ENCODE results near the gene THBS4. TPM values are rescaled to one million over a fixed set of nuclear protein-coding genes. Genes with fewer than 3 reads are reported as not detected.
A peak's percentile ranks its signal among the peaks of the same experiment; 100 is the strongest.

Gene THBS4
- under 1 TPM in 1 of 2 experiments, not detected in 1; 0.52 TPM for total RNA-seq
- under 1 TPM in 1 of 3 donors, not detected in 2; 0.68 TPM for polyA plus RNA-seq
- 0.37 to 1.2 (median 0.54) reads per million in 6 experiments for total RNA-seq

DNA sequence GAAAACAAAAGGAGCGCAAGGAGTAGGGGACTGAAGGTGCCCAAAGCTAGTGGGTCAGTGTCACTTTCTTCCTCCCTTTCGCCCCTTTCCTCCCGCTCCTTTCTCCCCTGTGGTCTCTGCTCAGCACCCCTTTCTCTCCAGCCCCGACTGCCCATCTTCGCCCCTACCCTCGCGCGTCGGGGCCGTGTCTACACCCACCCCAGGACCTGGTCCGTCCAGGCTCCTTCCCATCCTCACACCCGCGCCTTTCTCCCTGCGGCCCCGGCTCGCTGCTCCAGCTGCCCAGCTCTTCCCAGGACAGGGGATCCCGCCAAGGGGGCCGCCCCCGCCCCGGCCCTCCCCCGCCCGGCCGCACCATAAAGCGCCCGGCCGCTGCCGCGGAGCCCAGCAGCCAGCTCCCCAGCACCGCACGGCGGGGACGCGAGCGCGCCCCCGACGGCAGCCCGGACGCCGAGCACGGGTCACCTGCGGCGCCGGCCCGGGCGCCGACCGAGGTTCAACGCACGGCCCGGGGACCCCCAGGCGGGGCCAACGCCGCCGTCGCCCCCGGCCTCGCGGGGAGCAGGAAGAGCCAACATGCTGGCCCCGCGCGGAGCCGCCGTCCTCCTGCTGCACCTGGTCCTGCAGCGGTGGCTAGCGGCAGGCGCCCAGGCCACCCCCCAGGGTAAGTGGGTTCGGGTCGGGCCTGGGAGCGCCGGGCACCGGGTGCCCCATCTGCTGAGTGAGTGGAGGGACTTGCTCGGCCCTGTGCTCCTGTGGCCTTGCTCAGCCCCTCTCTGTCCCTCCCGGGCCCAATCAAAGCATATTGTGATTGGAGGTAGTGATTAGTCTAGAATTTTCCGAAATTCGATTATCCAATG is at the start of gene THBS4:
THBS4 (plus strand) TSS at position 387 of the 860 bp plus-strand sequence; CDS start at position 577, 190 bp downstream.
- Mint-ChIP-seq H3K36me3 (peaks cover 0 to 6% (median 4%) of the 10 kb centered on the region in 3 donors), H3K27me3 (peaks cover 30 to 64% (median 53%) of the 10 kb centered on the region in 5 donors), H3K27ac (no peak within 1 kb of the TSS), H3K4me3 (peak within 1 kb of the TSS; percentile 50 to 84 (median 67)), H3K9me3 (no peaks in the 10 kb centered on the region), H3K4me1 (peaks cover 5 to 20% (median 14%) of the 10 kb centered on the region in 4 donors)
- peak in 2 of 10 donors; percentile 9 to 15 for DNase-seq
- POLR2A ChIA-PET, result no interaction called here
- peak; percentile 51 to 65 for ATAC-seq

DNA sequence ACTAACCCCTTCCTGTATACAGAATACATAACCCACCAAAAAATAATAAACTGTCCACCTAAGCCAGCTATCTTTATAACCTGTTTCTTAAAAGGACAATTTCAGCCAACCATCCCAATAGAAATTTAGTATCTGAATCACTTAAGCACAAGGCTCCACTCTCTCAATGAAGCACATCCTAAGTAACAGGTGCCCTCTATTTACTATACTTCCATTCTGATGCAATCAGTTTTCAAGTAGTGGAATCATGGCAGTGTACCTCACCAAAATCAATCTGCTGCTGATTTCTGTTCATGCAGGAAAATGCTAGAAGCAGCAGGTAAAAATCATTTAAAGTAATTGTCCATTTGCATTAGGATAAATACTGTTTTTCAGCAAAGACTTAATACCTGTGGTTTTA is 48.9 kb upstream of the THBS4 start:
- no peaks in the 10 kb centered on the region for H3K27me3 Mint-ChIP-seq
- POLR2A ChIA-PET, result no interaction called here
- DNase-seq, result no peak
- ATAC-seq, result no peak
- peaks cover 11 to 43% (median 39%) of the 10 kb centered on the region in 4 donors for H3K4me1 Mint-ChIP-seq
- H3K36me3 Mint-ChIP-seq, result peaks cover 3 to 73% (median 30%) of the 10 kb centered on the region in 3 donors
- H3K27ac Mint-ChIP-seq, result peak overlapping the region in 4 of 10 donors; percentile 17 to 71 (median 46)
- no peaks in the 10 kb centered on the region for H3K9me3 Mint-ChIP-seq
- H3K4me3 Mint-ChIP-seq, result no peak overlapping the region

DNA sequence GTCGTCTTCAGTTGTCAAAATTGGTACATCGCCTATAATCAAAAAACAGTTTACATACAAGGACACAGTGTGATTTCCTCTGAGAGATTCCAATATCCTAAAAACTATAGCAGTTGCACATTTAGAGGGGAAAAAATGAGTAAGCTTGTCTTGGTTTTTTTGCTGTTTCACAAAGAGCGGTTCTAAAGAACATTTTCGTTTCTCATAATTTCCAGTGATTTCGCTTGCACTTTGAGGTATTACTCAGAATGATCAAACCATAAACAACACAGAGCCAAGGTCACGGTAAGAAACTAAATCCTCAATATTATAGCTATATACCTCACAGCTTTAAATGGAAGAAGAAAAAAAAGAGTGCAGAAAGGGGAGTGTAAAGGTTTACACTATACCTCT is 44.9 kb upstream of the THBS4 start:
- peaks cover 0 to 8% (median 3%) of the 10 kb centered on the region in 5 donors for H3K27me3 Mint-ChIP-seq
- peaks cover 10 to 33% (median 27%) of the 10 kb centered on the region in 4 donors for H3K4me1 Mint-ChIP-seq
- DNase-seq, result no peak
- H3K36me3 Mint-ChIP-seq, result peaks cover 8 to 42% (median 18%) of the 10 kb centered on the region in 3 donors
- peak overlapping the region; percentile 79 to 97 (median 94) for H3K27ac Mint-ChIP-seq
- H3K9me3 Mint-ChIP-seq, result no peaks in the 10 kb centered on the region
- POLR2A ChIA-PET, result interaction anchor here (1.9 to 2.6 kb wide), 2 partner anchors 8 to 10 kb away, joined by 5 to 30 read pairs; no protein-coding TSS in a partner anchor
- ATAC-seq, result peak in 1 of 2 donors; percentile 18
- H3K4me3 Mint-ChIP-seq, result peak overlapping the region; percentile 82 to 94 (median 90)

DNA sequence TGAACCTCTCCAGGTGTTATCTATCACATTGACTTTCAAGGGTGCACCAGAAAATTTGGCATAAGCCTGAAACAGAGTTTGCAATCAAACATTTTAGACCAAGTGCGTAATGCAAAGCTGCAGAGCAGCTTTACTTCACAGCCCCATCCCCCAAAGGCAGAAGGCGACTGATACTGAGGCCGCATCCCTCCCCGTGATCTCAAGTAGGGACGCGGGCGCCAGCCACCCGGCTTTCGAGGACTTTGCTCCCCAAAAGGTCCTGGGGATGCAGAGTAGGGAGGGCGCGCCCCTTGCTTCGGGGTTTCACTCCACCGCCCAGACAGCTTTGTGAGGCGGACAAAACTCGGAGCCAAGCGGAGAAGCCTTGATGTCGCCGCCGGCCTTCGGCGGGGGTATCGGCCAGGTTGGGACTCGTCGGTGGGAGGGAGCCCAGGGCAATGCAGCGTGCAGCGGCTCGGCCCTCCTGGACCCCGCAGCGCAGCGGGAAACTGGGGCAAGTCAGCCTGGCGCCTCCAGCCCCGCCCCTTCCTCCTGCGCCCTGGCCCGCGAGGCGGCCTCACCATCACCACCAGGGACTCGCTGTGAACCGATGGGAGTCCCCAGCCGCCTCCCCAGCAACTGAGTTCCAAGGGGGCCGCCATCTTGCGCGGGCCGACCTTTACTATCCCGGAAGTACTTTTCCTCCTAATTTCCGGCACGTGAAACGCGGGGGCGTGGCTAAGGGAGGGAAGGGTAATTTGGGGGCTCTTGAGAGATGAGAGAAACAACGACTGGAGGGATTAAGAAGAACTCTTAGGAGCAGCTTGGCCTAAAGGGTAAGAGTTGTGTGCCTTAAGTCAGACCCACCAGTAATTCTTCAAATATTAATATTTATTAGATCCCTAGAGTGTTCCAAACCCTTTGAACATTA is 44.3 kb upstream of the THBS4 start, which contains the start of gene MTX3:
MTX3 (minus strand) TSS at position 665 of the 910 bp plus-strand sequence; CDS start at position 641, 24 bp downstream.
- DNase-seq (peak; percentile 74 to 93 (median 84)), ATAC-seq (peak; percentile 97)
- POLR2A ChIA-PET, result interaction anchor here (1.9 to 2.6 kb wide), 2 partner anchors 9 to 11 kb away, joined by 5 to 30 read pairs; no protein-coding TSS in a partner anchor
- Mint-ChIP-seq H3K36me3 (peaks cover 10 to 36% (median 16%) of the 10 kb centered on the region in 3 donors), H3K27me3 (peaks cover 0 to 11% (median 6%) of the 10 kb centered on the region in 5 donors), H3K4me3 (peak within 1 kb of the TSS; percentile 82 to 94 (median 90)), H3K4me1 (peaks cover 10 to 32% (median 27%) of the 10 kb centered on the region in 4 donors), H3K9me3 (no peaks in the 10 kb centered on the region), H3K27ac (peak within 1 kb of the TSS; percentile 79 to 97 (median 94))

DNA sequence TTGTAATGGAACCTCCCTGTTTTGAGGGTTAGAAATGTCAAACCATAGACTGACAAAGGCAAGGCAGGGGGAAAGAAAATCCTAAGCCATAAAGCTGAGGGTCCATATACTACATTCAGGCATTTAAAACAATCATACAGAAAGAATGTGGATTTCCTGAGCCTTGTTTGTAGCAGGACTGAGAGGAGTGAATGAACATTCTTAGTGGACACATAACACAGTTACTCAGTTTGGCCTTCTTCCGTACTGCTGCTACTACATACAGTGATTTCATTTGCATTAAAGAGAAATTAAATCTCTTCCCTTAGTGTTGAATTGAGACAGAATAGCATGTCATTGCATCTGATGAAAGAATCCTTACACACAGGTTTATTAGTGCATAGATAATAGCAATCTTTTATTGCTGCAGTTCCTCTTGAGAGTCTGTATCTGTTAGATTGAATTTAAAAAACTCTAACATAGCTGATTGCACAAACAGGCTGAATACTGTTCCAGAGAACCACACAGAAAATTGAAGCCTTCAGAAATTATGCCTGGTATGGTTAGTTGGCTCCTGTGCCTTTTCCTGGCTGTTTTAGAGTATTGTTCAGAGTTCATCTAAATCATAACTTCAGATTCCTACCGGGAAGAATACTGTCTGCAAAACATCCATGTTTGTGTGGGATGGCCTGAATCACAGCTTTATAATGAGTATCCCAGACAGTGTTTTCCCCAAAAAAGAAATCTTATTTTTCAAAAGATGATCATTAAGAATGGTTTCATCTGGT is 42.1 kb upstream of the THBS4 start:
- H3K4me3 Mint-ChIP-seq, result peak overlapping the region in 1 of 10 donors; percentile 10
- POLR2A ChIA-PET, result interaction anchor here (0.7 kb wide), 1 partner anchor 8 kb away, joined by 3 read pairs; no protein-coding TSS in a partner anchor
- peaks cover 0 to 11% (median 6%) of the 10 kb centered on the region in 5 donors for H3K27me3 Mint-ChIP-seq
- no peaks in the 10 kb centered on the region for H3K9me3 Mint-ChIP-seq
- no peak for DNase-seq
- H3K27ac Mint-ChIP-seq, result peak overlapping the region in 1 of 10 donors; percentile 96
- H3K4me1 Mint-ChIP-seq, result peaks cover 9 to 32% (median 19%) of the 10 kb centered on the region in 4 donors
- H3K36me3 Mint-ChIP-seq, result peaks cover 7 to 19% (median 10%) of the 10 kb centered on the region in 3 donors
- no peak for ATAC-seq

DNA sequence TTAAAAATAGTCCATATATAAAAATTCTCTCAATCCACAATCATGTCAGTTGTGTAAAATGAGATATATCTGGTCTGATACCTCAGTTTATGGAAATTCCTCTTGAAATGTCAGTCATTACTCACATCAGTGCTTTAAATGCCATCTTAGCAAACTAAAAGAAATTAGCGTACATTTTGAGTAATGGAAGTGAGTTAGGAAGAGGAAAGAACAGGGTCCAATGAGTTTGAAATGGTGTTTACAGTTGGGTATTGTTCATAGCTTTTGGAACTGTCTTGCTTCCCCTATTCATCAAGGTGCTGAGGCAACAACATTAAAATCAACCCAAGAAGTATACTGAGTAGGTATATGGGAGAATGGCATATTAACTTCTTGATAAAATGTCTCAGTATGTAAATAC is 35.4 kb upstream of the THBS4 start:
- ATAC-seq, result no peak

DNA sequence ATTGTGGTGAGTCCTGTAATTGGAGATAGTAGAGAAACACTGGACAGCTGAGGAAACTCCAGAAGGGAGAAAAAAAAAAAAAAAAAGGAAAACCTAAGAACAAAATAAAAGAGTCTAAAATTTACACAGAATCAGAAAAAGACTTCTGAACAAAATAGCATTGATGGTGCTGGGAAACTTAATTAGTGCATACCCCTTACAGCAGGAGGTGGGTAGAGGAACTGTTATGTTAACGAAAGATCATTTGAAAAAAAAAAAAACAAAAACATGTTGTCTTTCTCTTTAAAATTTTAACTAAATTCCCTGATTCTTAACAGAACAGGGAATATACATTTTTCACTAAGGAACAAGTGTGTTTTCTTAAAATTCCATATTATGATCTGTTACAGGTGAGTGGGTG is 32.5 kb upstream of the THBS4 start:
- no peak overlapping the region for H3K27ac Mint-ChIP-seq
- POLR2A ChIA-PET, result no interaction called here
- ATAC-seq, result no peak

More for the DNA sequence above, 35.4 kb upstream of the THBS4 start:
- Mint-ChIP-seq H3K27ac (no peak overlapping the region), H3K4me1 (no peaks in the 10 kb centered on the region), H3K9me3 (no peaks in the 10 kb centered on the region), H3K4me3 (no peak overlapping the region), H3K36me3 (peaks cover 17 to 20% (median 19%) of the 10 kb centered on the region in 3 donors), H3K27me3 (peaks cover 0 to 10% (median 6%) of the 10 kb centered on the region in 5 donors)
- no peak for DNase-seq
- POLR2A ChIA-PET, result no interaction called here

DNA sequence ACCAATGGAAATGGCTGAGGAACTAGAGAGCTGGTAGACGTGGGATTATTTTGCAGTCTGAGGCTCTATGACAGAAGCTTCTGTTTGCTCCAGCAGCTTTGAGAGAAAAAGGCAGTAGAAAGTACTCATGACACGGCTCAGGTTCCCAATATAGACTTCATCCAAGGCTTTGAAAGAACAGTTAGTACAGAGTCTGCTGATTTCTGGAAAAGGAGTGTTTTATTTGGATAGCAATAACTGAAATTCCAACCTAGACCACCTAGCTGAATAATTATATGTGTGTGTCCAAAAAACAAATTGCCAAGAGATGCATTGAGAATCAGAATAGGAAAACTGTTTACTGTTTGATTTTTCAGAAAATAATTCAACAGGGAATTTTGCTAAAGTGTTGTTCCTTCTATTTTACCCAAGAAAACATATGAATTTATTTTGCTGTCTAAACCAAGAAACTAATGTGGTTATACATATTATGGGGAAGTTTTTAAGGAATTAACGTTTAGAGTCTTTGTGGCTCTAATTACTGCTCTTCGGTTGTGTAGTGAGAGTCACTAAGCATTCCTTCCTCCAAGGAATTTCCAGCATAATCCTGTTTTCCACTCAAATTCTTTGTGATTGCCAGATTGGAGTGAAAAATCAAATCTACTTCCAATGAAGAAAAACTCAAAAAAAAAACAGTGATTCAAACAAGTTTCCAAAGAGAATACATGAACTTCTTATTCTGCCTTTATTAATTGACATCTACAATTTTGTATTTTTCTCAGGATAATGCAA is 26.0 kb upstream of the THBS4 start:
- H3K36me3 Mint-ChIP-seq, result peaks cover 0 to 15% (median 13%) of the 10 kb centered on the region in 3 donors
- DNase-seq (no peak), ATAC-seq (no peak)
- no peaks in the 10 kb centered on the region for H3K4me1 Mint-ChIP-seq
- H3K9me3 Mint-ChIP-seq, result peaks cover 0 to 1% (median 0%) of the 10 kb centered on the region in 9 donors
- H3K27me3 Mint-ChIP-seq, result no peaks in the 10 kb centered on the region
- H3K4me3 Mint-ChIP-seq, result no peak overlapping the region
- no peak overlapping the region for H3K27ac Mint-ChIP-seq
- POLR2A ChIA-PET, result no interaction called here

More for the DNA sequence above, 32.5 kb upstream of the THBS4 start:
- no peak for DNase-seq
- H3K4me1 Mint-ChIP-seq, result no peaks in the 10 kb centered on the region
- H3K4me3 Mint-ChIP-seq, result no peak overlapping the region
- H3K9me3 Mint-ChIP-seq, result peaks cover 0 to 1% (median 0%) of the 10 kb centered on the region in 9 donors
- no peaks in the 10 kb centered on the region for H3K27me3 Mint-ChIP-seq
- peaks cover 11 to 22% (median 22%) of the 10 kb centered on the region in 3 donors for H3K36me3 Mint-ChIP-seq

DNA sequence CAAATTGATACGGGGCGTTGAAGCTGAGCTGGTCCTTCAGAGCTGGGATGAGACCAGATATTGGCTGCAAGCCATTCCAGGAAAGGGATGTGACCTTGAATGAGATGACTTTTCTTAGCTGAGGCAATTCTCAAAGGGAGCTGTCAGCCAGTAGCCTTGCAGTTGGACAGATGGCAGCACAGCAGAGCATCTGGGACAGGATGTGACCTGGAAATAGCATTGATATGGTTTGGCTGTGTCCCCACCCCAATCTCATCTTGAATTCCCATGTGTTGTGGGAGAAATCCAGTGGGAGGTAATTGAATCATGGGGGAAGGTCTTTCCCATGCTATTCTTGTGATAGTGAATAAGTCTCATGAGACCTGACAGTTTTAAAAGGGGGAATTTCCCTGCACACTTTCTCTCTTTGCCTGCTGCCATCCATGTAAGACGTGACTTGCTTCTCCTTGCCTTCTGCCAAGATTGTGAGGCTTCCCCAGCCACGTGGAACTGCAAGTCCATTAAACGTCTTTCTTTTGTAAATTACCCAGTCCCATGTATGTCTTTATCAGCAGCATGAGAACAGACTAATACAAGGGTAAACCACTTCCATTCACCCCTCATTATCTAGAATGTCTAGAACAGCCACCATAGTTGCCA is 24.3 kb upstream of the THBS4 start:
- no peak for DNase-seq
- Mint-ChIP-seq H3K4me1 (no peaks in the 10 kb centered on the region), H3K27me3 (no peaks in the 10 kb centered on the region), H3K27ac (no peak overlapping the region), H3K4me3 (no peak overlapping the region), H3K9me3 (peaks cover 0 to 1% (median 0%) of the 10 kb centered on the region in 9 donors), H3K36me3 (peaks cover 0 to 13% (median 11%) of the 10 kb centered on the region in 3 donors)
- POLR2A ChIA-PET, result no interaction called here
- no peak for ATAC-seq

DNA sequence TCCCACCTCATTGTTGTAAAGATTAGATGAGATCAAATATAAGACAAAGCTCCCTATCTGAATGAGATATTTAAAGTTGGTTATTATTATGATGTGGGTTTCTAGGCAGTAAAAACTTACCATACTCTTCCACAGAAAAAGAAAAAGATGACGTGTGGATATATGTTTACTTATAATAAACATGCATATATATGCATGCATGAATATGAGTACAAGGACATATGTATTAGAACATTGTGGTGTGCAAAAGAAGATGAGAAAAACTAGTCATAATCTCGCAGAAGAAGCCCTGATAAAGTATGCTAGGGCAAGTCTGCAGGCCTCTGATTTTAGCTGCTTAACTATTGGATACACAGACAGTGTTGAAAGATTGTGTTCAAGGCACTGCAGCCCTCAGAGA is 10.1 kb upstream of the THBS4 start:
- Mint-ChIP-seq H3K4me3 (no peak overlapping the region), H3K27me3 (peaks cover 0 to 8% (median 3%) of the 10 kb centered on the region in 5 donors), H3K36me3 (peaks cover 0 to under 1% (median 0%) of the 10 kb centered on the region in 3 donors), H3K9me3 (no peaks in the 10 kb centered on the region), H3K4me1 (peaks cover 0 to 13% (median 6%) of the 10 kb centered on the region in 4 donors), H3K27ac (no peak overlapping the region)
- POLR2A ChIA-PET, result no interaction called here
- ATAC-seq (no peak), DNase-seq (no peak)

Data from naive thymus-derived CD8-positive, alpha-beta T cell (primary cell).